Measurements from ENCODE around the gene IQCE.

Gene IQCE

DNA sequence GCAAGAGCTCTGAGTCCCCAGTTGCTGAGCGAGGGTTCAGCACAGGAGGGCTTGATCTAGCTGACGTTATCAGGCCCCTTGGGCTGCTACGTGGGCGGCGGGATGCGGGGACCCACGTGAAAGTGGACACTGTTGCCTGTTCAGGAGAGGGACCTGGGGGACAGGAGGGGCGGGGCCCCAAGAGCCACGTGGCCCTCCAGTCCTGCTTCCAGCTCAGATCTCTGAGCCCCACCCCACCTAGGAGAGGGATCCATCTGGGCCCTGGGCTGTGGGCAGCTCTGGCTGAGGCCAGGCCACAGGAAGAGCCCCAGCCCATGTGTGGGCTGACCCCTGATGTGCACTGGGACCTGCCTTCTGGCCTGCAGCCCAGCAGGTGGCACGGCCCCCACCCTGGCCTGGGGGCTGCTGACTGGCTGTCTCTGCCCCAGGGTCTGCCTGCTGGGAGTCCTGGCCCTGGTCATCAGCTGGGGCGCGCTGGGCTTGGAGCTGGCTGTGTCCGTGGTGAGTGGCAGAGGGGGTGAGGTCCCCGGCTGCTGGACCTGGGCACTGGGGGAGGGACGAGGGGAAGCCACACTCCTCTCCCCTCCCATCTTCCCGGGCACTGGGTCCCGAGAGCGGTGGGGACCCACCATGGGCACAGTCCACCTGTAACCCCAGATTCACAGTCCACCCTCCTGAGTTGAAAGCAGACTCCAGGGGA, 90.5 kb downstream of the IQCE start:
- FAIRE-seq, result no peak

DNA sequence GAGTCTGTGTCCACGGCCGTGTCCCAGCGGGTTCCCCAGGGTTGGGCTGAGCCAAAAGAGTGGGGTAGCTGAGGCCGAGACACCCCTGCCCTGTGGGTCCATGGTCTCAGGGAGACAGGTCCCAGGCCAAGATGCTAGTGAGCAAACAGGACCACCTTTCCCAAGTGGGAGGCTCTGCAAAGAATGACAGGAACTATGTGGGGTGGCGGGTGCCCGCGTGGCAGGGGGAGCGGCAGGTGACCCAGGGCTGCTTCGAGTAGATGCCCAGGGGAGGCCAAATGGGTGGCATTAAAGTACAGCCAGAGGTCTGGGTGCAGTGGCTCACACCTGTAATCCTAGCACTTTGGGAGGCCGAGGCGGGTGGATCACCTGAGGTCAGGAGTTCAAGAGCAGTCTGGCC, 91.2 kb downstream of the IQCE start:
- no peak for FAIRE-seq

DNA sequence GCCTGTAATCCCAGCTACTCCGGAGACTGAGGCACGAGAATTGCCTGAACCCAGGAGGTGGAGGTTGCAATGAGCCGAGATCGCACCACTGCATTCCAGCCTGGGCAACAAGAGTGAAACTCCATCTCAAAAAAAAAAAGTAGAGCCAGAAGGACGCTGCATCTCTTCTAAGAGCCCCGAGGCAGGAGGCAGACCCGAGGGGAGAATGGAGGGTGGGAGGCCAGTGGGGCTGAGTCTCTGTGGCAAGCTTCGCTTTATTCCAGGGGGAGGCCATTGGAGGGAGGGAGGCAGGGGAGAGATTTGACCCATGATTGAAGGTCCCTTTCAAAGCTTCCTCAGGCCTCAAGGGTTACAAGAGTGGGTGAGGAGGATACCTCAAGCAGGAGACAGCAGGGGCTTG, 91.7 kb downstream of the IQCE start:
- no peak for FAIRE-seq

DNA sequence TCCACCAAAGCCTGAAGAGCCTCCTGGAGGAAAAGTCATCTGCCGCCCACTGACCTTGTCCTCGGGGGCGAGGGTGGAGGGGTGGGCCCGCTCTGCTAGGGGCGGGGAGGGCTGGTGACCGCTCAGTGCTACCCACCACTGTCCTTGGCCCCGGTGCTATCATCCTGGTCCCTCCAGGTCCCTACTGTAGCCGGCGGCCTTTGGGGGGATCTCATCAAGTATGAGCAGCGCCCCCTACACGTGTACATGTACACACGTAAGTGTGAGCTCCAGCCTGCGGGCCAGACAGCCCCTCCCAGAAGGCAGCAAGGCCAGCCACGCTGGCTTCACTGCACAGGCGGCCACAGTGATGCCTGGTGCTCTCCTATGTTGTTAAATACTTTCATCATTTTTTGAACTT, 92.6 kb downstream of the IQCE start:
- no peak for FAIRE-seq

DNA sequence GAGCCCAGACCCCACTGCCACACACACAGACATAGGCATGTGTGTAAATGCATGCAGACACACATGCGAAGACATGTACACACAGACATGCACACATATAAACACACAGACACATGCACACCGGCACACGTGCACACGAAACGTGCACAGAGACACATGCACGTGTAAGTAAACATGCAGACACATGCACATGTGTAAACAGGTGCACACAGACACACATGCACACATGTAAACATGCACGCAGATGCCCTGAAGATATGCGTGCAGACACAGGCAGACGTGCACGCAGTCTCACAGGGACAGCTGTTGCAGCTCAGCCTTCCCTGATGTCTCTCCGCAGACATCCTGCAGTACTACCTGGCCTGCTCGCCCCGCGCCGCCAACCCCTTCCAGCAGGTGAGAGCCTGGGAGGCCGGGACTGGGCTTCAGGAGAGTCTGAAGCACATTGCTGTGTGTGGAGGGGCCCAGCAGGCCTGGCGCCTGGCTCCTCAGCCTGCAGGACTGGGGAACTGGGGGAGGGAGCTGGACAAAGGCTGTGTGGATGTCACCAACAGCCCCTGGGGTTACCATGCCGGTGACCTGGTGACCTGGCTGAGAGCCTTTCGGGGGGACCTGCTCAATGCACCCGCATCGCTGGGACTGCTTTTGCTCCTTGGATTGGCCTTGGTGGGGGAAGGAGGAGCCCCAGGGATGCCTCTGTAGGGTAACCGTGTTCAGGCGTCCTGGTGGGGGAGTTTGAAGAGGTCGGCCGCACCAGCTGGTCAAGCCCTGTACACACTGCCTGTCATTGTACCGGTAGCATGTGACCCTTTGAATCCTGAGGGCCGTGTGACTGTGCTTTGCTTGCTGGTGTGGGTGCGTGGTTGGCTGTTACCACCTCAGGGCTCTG, 93.3 kb downstream of the IQCE start:
- no peak for FAIRE-seq

DNA sequence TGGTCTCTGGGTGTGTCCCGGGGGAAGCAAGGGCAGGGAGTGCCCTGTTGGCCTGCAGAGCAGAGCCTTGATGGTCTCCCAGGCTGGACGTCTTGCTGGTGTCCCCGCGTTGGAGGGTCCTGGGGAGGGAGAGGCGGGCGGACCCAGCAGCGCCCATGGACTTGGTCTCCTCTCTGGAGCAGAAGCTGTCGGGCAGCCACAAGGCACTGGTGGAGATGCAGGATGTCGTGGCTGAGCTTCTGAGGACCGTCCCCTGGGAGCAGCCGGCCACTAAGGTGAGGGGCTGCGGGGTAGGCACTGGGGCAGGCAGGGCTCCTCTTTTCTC, 93.9 kb downstream of the IQCE start:
- FAIRE-seq, result no peak

DNA sequence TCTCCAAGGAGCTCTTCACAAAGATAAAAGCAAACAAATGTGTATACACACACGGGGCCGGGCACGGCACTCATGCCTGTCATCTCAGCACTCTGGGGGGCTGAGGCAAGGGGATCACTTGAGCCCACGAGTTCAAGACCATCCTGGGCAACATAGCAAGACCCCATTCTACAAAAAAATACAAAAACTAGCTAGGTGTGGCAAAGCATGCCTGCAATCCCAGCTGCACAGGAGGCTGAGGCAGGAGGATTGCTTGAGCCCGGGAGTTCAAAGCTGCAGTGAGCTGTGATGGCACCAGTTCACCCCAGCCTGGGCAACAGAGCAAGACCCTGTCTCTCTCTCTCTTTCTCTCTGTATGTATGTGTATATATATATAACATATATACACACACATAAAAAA, 95.3 kb downstream of the IQCE start:
- FAIRE-seq, result no peak

DNA sequence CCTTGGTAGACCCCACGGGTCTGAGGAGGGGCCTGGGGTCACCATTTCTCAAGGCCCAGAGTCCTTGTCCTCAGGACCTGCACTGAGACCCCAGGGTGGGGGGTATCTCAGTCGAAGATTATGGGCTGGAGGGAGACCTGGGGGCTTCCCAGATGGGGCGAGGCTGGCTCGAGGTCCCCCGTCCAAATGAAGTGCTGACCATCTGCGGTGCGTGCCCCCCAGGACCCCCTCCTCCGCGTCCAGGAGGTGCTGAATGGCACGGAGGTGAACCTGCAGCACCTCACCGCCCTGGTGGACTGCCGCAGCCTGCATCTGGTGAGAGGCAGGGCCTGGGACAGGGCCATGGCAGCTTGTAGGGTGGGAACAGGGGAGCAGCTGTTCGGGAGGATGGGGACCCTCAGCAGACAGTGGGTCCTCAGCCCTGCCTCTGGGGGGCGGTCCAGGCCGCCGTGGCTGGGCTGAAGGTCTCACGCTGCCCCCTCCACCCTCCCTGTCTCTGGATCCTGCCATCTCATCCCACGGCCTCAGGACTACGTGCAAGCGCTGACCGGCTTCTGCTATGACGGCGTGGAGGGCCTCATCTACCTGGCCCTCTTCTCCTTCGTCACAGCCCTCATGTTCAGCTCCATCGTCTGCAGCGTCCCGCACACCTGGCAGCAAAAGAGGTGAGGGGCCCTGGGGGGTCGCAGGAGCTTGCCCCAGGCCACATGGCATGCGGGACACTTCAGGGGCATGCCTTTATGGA, 97.3 kb downstream of the IQCE start:
- FAIRE-seq, result no peak

DNA sequence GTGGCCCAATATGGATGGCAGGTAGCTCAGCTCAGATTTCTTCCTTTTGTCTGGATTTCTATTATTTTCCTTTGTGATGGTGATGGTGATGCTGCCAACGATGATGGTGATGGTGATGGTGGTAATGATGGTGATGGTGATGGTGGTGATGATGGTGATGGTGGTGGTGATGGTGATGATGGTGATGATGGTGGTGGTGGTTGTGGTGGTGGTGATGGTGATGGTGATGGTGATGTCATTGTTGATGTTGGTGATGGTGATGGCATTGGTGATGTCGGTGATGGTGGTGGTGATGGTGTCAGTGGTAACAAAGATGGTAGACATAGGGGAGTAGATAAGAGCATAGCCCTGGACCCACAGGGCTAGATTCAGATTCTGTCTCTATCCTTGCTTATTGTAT, 98.4 kb downstream of the IQCE start:
- no peak for FAIRE-seq

DNA sequence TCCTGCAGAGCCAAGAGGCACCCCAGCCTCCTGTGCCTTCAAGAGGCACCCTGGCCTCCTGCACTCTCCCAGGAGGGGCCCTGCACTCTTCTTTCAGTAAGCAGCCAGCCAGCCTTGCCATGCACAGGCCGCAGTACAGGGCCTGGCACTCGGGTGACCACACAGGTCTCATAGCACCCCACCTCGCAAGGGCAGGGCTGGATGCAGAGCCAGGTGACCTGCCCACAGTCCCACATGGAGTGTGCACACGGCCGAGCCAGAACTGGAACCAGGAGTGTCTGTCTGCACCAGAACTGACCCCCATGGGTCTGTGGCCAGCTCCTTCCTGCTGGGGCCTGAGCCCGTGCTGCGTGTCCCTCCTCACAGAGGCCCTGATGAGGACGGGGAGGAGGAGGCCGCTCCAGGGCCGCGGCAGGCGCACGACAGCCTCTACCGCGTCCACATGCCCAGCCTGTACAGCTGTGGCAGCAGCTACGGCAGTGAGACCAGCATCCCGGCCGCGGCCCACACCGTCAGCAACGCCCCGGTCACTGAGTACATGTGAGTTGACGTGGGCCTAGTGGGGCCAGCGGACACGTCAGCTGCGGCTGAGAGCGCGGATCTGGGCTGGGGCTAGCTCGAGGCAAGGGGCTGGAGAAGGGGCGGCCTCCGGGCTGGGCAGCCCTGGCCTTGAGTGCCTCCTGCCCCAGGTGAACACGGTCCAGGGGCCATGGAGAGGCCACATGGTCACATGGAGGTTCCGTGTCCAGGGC, 99.3 kb downstream of the IQCE start:
- FAIRE-seq, result no peak

DNA sequence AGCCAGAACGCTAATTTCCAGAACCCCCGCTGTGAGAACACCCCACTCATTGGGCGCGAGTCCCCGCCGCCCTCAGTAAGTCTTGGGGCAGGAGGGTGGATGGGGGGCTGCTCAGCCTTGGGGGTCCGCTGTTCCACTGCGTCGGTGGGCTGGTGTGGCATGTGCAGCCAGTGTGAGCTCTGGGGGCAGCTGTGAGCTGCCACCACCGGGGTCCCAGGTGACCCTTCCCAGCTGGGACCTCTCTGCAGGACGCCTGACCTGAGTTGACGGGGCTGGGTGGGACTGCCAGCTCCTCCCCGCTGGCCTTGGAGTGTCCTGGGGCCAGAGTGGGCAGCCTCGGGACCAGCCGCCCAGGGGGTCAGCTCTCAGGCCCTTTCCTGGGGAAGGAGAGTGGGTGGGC, 100.2 kb downstream of the IQCE start:
- FAIRE-seq, result no peak

DNA sequence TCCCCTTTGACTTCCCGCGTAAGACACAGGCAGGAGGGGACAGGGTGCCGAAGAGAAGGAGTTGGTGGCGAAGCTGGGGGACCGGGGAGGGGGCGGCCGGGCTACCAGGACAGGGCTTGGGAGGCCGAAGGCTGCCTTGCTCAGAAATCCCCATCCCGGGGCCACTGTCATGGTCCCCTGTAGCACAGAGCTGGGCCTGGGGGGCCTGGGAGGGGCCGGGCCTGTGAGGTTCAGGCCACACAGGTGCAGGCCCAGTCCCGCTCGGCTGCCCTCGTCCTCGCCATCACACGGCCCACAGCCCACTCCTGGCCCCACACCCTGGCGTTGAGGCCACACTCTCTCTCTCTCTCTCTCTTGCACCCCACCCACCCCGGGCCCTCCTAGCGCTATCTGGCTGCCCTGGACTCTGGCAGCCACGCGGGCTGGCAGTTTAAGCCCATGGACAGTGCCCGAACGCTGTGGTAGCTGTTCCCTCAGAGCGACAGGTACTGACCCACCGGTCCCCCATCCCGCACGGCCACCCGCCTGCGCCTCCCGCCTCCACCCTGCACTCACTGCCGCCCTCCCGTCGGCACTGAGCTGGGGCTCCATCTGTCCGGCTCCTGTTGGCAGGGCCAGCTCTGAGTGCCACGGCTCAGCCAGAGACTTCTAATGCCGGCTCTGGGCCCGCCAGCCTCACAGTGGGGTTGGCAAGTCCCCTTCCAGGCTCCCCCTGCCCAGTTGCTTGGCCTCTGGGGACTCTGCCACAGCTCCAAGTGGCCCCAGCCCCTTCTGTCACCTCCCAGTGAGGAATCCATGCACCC, 101.0 kb downstream of the IQCE start:
- no peak for FAIRE-seq

DNA sequence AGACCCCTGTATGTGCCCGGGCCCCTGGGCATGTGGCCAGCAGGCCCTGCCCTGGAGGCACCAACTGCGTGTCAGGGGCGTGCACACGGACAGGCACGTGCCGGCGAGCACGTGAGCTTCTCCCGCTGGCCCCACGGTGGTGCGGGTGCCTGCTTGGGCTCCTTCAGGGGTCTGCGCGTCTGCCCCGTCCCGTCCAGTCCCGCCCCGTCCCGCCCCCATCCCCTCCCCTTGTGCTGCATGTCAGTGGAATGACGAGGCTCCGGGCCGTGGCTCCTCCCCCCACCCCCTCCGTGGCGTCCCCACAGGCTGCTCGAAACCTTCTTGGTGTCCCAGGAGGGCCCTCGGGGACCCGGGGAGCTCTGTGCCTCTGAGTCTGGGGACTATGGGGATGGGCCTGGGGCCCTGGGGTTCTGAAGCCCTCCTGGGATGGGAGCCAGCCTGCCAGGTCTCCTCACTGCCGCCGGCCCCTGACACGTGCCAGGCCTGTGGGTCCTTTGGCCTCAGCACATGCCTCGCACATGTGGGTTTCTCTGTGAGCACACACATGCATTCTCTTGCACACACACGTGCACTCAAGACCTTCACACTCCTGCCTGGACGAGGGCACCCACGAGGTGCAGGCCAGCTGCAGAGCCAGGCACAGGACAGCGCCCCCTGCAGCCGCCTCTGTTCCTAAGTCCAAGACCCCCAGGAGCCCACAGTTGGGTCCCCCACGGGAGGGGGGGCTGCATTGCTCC, 101.7 kb downstream of the IQCE start:
- FAIRE-seq, result no peak

DNA sequence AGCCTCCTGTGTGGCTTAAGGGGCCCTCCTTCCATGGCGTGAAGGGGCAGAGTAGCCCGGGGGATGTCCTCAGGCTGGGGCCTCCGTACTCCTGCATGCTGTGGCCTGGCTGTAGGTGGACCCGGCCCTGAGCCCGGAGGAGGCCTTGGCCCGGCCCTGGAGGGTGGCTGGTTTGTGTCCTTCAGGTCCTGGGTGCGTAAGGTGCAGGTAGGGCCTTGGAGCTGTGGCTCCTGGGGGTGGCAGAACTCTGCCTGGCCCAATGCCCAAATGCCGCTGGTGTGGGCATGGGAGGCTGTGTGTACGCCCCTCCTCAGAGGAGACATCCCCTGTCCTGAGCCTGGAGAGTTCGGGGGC, 102.3 kb downstream of the IQCE start:
- FAIRE-seq, result no peak

DNA sequence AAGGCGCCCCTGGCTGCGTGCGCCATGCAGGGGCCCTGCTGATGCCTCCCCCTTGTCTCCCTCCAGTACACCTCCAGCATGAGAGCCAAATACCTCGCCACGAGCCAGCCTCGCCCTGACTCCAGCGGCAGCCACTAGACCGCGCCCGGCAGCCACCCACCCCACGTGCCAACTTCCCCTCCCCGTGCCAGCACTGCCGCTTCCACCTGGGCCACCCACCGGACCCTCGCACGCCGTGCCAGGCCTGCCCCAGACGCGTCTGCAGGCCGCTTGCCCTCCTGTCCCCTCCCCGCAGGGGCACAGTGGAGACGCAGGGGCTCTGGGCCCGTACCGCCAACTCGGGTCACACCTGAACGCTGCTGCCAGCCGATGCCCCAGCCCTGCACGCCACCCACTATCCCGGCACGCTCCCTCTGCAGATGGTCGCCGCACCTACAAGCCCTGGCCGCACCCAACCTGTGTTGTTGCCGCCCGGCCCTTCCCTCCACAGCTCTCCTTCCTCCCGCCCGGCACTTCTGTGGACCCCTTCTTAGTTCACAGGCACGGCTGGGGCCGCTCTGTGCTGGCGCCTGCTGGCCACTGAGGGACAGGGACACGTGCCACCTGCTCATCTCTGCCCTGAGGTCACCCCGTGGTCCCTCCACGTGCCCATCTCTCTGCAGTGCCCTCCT, 103.0 kb downstream of the IQCE start:
- no peak for FAIRE-seq

DNA sequence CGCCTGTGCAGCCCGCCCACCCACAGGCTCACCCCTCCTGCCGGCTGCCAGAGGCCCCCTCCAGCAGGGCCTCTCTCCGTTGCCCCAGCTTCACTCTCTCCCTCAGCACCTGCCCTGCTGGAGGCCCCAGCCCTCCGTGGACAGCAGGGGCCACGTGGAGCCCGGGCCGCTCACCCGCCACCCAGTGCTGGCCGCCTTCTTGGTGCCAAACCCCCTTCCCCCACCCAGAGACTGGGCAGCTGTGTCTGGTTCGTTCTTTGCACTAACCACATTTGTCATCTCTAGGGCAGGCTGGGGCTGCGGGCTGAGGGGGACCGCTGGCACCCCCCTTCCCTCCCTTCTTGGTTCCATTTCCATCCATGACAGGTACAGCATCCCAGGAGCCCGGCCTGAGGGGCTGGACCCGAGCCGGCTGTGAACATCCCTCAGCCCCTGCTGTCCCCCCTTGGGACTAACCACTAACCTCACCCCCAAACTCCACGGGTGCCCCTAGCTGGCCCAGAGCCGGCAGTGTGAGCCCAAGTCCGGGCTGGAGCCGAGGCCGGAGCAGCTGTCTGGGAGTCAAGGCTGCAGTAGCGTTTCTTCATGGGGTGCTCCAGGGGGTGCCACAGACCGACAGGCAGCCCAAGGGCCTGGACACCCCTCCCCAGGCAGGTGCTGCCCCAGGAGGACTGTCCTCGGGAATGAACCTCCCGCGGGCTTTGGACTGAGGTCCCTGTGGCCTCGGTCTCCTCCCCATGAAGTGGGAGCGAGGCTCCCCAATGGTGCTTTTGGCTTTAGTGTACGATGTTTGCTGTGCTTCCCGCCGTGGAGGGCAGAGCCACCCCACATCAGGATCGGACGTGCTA, 103.7 kb downstream of the IQCE start:
- no peak for FAIRE-seq

DNA sequence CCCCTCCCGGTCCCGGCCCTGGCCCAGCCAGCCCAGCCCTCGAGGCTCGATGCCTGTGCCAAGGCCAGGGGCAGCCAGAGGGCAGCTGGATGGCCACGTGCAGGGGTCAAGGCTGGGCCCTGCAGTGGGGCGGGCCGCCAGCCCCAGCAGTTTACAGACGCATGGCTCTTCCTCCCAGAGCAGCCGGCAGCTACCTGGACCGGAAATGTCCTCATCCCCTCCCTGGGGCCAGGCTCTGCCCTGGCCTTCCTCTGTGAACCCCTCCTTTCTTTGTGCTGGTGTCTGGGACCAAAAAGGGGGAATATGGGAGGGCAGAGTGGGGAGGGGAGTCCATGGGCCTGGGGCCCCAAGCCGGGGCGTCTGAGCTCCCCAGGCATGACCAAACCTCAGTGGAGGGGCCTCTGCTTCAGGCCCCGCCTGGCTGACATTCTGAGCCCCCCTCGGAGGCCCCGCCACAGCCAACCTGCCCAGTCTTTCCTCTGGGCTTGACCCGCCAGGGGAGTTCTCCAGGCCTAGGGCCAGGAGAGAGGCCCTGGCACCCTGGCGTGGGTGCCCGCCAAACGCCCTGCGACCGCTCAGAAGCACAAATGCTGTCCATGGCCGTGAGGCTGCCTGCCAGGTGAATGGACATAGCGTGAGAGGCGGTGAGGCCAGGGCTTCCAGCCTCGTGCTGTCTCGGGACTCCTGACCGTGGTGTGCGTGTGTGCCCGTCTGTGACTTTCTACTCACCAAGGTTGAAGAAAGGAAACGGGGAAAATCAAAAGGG, 104.5 kb downstream of the IQCE start:
- FAIRE-seq, result no peak

DNA sequence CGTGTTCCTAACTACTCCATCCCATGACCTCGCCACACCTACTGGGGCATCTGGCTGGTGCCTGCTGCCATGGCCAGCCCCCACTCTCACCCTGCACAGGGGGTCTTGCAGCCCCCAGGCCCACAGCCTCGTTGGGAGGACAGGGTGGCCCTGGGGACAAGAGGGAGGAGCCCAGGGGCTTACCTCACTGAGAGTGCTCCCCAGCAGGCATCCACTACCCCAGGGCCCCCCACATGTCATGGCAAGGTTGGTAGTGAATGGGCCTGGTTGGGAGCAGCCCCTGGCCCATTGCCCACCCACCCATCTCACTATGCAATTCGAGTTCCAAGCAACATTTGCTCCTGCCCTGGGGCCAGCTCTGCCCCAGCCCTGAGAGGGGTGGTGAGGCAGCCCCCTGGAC, 105.2 kb downstream of the IQCE start:
- FAIRE-seq, result no peak
